HG03196 (cell line): ENCODE results near the gene HDAC7.
"Not testable (repeated sequence)": the region's sequence is repeated elsewhere in the genome, so short reads cannot be mapped to it uniquely, and the experiment has no call there.

ENCODE experiments used
- ATAC-seq: cut with Tn5 transposase; IDR thresholded peaks from one replicate; pipeline ENCODE4 v1.9.1; 2021; ENCODE audit not compliant: unreplicated experiment

Gene HDAC7

GRCh38 chr12:47829584-47829983 lies 9.9 kb upstream of the HDAC7 start:
- ATAC-seq, result no peak

GRCh38 chr12:47828976-47829482 lies 9.3 kb upstream of the HDAC7 start:
- no peak for ATAC-seq

GRCh38 chr12:47828008-47828975 lies 8.6 kb upstream of the HDAC7 start:
- ATAC-seq, result no peak

GRCh38 chr12:47825173-47825639 lies 5.5 kb upstream of the HDAC7 start:
- ATAC-seq, result no peak

- ATAC-seq, result no peak
Measured at GRCh38 chr12:47824635-47825034, 4.9 kb upstream of the HDAC7 start.

- ATAC-seq, result no peak
Measured at GRCh38 chr12:47824198-47824597, 4.5 kb upstream of the HDAC7 start.

GRCh38 chr12:47823422-47824086 lies 3.9 kb upstream of the HDAC7 start:
- ATAC-seq, result no peak

GRCh38 chr12:47822863-47823262 lies 3.2 kb upstream of the HDAC7 start:
- ATAC-seq, result no peak

- no peak for ATAC-seq
Measured at GRCh38 chr12:47822401-47822800, 2.7 kb upstream of the HDAC7 start.

- no peak for ATAC-seq
Measured at GRCh38 chr12:47821346-47821706, 1.6 kb upstream of the HDAC7 start.

GRCh38 chr12:47820631-47821345 lies 1.1 kb upstream of the HDAC7 start:
- ATAC-seq, result no peak

GRCh38 chr12:47819138-47819895 lies 386 bp downstream of the HDAC7 start:
- ATAC-seq, result no peak

- ATAC-seq, result no peak
Measured at GRCh38 chr12:47818467-47819137, 1.1 kb downstream of the HDAC7 start.

GRCh38 chr12:47818007-47818376 lies 1.7 kb downstream of the HDAC7 start:
- ATAC-seq, result no peak

GRCh38 chr12:47817272-47818006 lies 2.3 kb downstream of the HDAC7 start:
- no peak for ATAC-seq

- no peak for ATAC-seq
Measured at GRCh38 chr12:47816403-47817271, 3.1 kb downstream of the HDAC7 start.

- not testable (repeated sequence) for ATAC-seq
Measured at GRCh38 chr12:47815447-47815846, 4.3 kb downstream of the HDAC7 start.

- ATAC-seq, result no peak
Measured at GRCh38 chr12:47814539-47815170, 5.0 kb downstream of the HDAC7 start.
